K562 (cell line): ENCODE results near the gene ELP5. TPM values are rescaled to one million over a fixed set of nuclear protein-coding genes. Genes with fewer than 3 reads are reported as not detected.

Source experiments
- ARID1B ChIP-seq: fragments of 450-650 bp; IDR thresholded peaks from 2 replicates; pipeline ENCODE4 v1.6.1; 2016; ENCODE audit warnings: antibody characterized with exemption, mild to moderate bottlenecking, inconsistent platforms
- ASH1L ChIP-seq: fragments of 450-650 bp; IDR thresholded peaks from 2 replicates; pipeline ENCODE4 v1.6.1; 2018; ENCODE audit warnings: borderline replicate concordance, mild to moderate bottlenecking, low read depth; ENCODE audit not compliant: partially characterized antibody
- BHLHE40 ChIP-seq: IDR thresholded peaks from 2 replicates; pipeline ENCODE4 v1.6.1; 2011; ENCODE audit warnings: low read length, improper control_type of control experiment
- C11orf30 ChIP-seq: fragments of 450-650 bp; IDR thresholded peaks from 2 replicates; pipeline ENCODE4 v1.6.1; 2016; ENCODE audit warnings: low read depth, mild to moderate bottlenecking
- CBX1 ChIP-seq: sonication (generic); IDR thresholded peaks from 2 replicates; pipeline ENCODE4 v1.6.1; 2016; ENCODE audit warnings: antibody characterized with exemption, low read depth, mild to moderate bottlenecking
- CC2D1A ChIP-seq: fragments of 450-650 bp; IDR thresholded peaks from 2 replicates; pipeline ENCODE4 v1.6.1; 2017; ENCODE audit warnings: mild to moderate bottlenecking
- ELF2 ChIP-seq: fragments of 250-450 bp; sonication (Bioruptor Pico); IDR thresholded peaks from 2 replicates; pipeline ENCODE4 v1.5.0; 2021; ENCODE audit warnings: mild to moderate bottlenecking
- ETS2 ChIP-seq: IDR thresholded peaks from 2 replicates; pipeline ENCODE4 v1.6.1; 2016; ENCODE audit warnings: borderline replicate concordance, missing genetic modification characterization, mild to moderate bottlenecking, moderate library complexity, missing compliant biosample characterization; ENCODE audit not compliant: poor library complexity, severe bottlenecking
- ETV5 ChIP-seq: sonication (generic); formaldehyde crosslinking; IDR thresholded peaks from 2 replicates; pipeline ENCODE4 v1.4.0; 2020; ENCODE audit warnings: low read depth, mild to moderate bottlenecking, missing genetic modification reagents
- MCM3 ChIP-seq: fragments of 450-650 bp; IDR thresholded peaks from 2 replicates; pipeline ENCODE4 v1.6.1; 2016
- MYNN ChIP-seq, 2 experiments: sonication (generic); formaldehyde crosslinking in 1 of 2; IDR thresholded peaks; 2 replicates each; pipeline versions ENCODE4 v1.5.0 to v1.6.1; 2016 to 2020; ENCODE audit warnings: antibody characterized with exemption in 1 of 2, missing genetic modification reagents in 1 of 2
- NCOA4 ChIP-seq: fragments of 450-650 bp; IDR thresholded peaks from 2 replicates; pipeline ENCODE4 v1.6.1; 2018; ENCODE audit warnings: mild to moderate bottlenecking; ENCODE audit not compliant: partially characterized antibody
- NR3C1 ChIP-seq: sonication (generic); formaldehyde crosslinking; IDR thresholded peaks from 2 replicates; pipeline ENCODE4 v1.8.1; 2022; ENCODE audit warnings: missing genetic modification reagents
- RBM22 ChIP-seq: fragments of 200-400 bp; formaldehyde crosslinking; IDR thresholded peaks from 2 replicates; pipeline ENCODE4 v1.6.1; 2018; ENCODE audit warnings: low read length, low read depth; ENCODE audit not compliant: poor library complexity, severe bottlenecking
- SMAD1 ChIP-seq: fragments of 150-350 bp; IDR thresholded peaks from 2 replicates; pipeline ENCODE4 v1.6.1; 2014; ENCODE audit warnings: low read length, low read depth; ENCODE audit not compliant: partially characterized antibody
- TEAD2 ChIP-seq: fragments of 450-650 bp; IDR thresholded peaks from 2 replicates; pipeline ENCODE4 v1.6.1; 2016; ENCODE audit warnings: missing genetic modification characterization, control low read depth, missing compliant biosample characterization
- ZNF146 ChIP-seq: IDR thresholded peaks from one replicate; pipeline ENCODE4 v1.6.1; 2018; ENCODE audit warnings: missing compliant biosample characterization; ENCODE audit not compliant: unreplicated experiment
- ZNF23 ChIP-seq: fragments of 250-450 bp; sonication (Bioruptor Pico); IDR thresholded peaks from 2 replicates; pipeline ENCODE4 v1.4.0; 2020; ENCODE audit warnings: mild to moderate bottlenecking
- polyA plus RNA-seq, 8 experiments: library from polyadenylated mRNA; depleted of rRNA in 4 of 8; stranded (reverse) in 5 of 8; unstranded in 3 of 8; fragments of >200 nt; fragmentation: Nextera tagmentation in 2 of 8; fragmentation: Illumina TruSeq in 1 of 8; extraction: Ambion mirVana in 2 of 8; extraction: Trizol in 1 of 8; gene quantifications; 2 replicates each; pipeline versions ENCODE4 v1.2.1 to v1.2.3, GENCODE V29; 2011 to 2014; ENCODE audit warnings: inconsistent platforms in 1 of 8, missing spikeins in 1 of 8
- total RNA-seq, 7 experiments: library from RNA; depleted of rRNA in 6 of 7; stranded (reverse); fragments of >200 nt in 6 of 7; fragmentation: Illumina TruSeq in 2 of 7; extraction: Trizol in 2 of 7; gene quantifications; 2 replicates each; pipeline versions ENCODE4 v1.2.1 to v1.2.3, GENCODE V29; 2011 to 2021; ENCODE audit warnings: low replicate concordance in 1 of 7
- TF ChIP-seq, protein P1 (sequence below): sonication (generic); formaldehyde crosslinking; IDR thresholded peaks from 2 replicates; pipeline ENCODE4 v1.8.0; 2023; ENCODE audit warnings: missing genetic modification reagents, mild to moderate bottlenecking, borderline replicate concordance
- TF ChIP-seq, protein P2 (sequence below): fragments of 450-650 bp; formaldehyde crosslinking; IDR thresholded peaks from 2 replicates; pipeline ENCODE4 v1.4.0; 2022; ENCODE audit warnings: missing genetic modification characterization
- TF ChIP-seq, protein P3 (sequence below): sonication (generic); formaldehyde crosslinking; IDR thresholded peaks from 2 replicates; pipeline ENCODE4 v1.8.0; 2022; ENCODE audit warnings: mild to moderate bottlenecking, low read depth, missing genetic modification reagents

ELP5 gene
- total and polyA plus RNA-seq, 9 of the 15 experiments (the other 6 are each of a cell fraction or from before 2014, with no cell fraction given): 25.7 to 77.9 (median 52.9) TPM

DNA sequence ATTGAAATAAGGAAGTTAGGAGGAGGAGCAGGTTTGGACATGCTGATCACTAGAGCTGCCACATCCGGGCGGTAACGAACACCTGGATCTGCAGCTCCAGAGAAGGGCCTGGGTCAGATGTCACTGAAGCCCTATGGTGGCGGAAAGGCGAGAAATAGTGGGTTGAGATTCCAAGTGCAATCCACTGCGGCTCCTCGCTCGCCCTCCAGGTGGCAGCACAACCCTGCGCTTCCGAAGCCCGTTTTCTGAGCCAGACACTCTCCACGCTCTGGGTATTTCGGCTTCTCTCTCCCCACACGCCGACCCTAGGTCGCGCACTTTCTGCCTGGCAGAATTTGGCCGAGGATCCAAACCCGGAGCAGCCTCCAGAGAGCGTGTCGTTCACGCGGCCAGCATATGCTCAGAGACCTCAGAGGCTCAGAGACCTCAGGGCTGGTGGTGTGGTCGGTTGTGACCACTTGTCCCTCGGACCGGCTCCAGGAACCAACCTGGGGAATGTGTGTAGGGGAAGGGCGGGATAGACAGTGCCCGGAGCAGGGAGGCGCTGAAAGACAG, 28.6 kb downstream of the ELP5 start (continued):
- TF ChIP-seq MYNN (IDR thresholded peaks at IDR 0.05) (0 out of 2 replicates have a peak, but pooled peaks have one; percentile 50), MYNN (CRISPR knock-in tag; IDR thresholded peaks at IDR 0.05) (no peak), ARID1B (no peak; the same call in 1 of the 2 replicates), ZNF23 (CRISPR knock-in tag) (no peak), ZNF146 (CRISPR knock-in tag) (no peak), CBX1 (no peak), TEAD2 (no peak), ASH1L (no peak), NR3C1 (CRISPR knock-in tag) (0 out of 2 replicates have a peak, but pooled peaks have one; percentile 55), MCM3 (no peak), ETV5 (CRISPR knock-in tag) (0 out of 2 replicates have a peak, but pooled peaks have one; percentile 39), NCOA4 (no peak), ELF2 (no peak), CC2D1A (peak; percentile 68), BHLHE40 (0 out of 2 replicates have a peak, but pooled peaks have one; percentile 15), ETS2 (tag) (no peak), SMAD1 (no peak), RBM22 (no peak), C11orf30 (no peak)
- TF ChIP-seq, protein P1, sequence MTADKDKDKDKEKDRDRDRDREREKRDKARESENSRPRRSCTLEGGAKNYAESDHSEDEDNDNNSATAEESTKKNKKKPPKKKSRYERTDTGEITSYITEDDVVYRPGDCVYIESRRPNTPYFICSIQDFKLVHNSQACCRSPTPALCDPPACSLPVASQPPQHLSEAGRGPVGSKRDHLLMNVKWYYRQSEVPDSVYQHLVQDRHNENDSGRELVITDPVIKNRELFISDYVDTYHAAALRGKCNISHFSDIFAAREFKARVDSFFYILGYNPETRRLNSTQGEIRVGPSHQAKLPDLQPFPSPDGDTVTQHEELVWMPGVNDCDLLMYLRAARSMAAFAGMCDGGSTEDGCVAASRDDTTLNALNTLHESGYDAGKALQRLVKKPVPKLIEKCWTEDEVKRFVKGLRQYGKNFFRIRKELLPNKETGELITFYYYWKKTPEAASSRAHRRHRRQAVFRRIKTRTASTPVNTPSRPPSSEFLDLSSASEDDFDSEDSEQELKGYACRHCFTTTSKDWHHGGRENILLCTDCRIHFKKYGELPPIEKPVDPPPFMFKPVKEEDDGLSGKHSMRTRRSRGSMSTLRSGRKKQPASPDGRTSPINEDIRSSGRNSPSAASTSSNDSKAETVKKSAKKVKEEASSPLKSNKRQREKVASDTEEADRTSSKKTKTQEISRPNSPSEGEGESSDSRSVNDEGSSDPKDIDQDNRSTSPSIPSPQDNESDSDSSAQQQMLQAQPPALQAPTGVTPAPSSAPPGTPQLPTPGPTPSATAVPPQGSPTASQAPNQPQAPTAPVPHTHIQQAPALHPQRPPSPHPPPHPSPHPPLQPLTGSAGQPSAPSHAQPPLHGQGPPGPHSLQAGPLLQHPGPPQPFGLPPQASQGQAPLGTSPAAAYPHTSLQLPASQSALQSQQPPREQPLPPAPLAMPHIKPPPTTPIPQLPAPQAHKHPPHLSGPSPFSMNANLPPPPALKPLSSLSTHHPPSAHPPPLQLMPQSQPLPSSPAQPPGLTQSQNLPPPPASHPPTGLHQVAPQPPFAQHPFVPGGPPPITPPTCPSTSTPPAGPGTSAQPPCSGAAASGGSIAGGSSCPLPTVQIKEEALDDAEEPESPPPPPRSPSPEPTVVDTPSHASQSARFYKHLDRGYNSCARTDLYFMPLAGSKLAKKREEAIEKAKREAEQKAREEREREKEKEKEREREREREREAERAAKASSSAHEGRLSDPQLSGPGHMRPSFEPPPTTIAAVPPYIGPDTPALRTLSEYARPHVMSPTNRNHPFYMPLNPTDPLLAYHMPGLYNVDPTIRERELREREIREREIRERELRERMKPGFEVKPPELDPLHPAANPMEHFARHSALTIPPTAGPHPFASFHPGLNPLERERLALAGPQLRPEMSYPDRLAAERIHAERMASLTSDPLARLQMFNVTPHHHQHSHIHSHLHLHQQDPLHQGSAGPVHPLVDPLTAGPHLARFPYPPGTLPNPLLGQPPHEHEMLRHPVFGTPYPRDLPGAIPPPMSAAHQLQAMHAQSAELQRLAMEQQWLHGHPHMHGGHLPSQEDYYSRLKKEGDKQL (CRISPR knock-in tag): no peak
- TF ChIP-seq, protein P2, sequence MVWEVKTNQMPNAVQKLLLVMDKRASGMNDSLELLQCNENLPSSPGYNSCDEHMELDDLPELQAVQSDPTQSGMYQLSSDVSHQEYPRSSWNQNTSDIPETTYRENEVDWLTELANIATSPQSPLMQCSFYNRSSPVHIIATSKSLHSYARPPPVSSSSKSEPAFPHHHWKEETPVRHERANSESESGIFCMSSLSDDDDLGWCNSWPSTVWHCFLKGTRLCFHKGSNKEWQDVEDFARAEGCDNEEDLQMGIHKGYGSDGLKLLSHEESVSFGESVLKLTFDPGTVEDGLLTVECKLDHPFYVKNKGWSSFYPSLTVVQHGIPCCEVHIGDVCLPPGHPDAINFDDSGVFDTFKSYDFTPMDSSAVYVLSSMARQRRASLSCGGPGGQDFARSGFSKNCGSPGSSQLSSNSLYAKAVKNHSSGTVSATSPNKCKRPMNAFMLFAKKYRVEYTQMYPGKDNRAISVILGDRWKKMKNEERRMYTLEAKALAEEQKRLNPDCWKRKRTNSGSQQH (CRISPR knock-in tag): no peak
- TF ChIP-seq, protein P3, sequence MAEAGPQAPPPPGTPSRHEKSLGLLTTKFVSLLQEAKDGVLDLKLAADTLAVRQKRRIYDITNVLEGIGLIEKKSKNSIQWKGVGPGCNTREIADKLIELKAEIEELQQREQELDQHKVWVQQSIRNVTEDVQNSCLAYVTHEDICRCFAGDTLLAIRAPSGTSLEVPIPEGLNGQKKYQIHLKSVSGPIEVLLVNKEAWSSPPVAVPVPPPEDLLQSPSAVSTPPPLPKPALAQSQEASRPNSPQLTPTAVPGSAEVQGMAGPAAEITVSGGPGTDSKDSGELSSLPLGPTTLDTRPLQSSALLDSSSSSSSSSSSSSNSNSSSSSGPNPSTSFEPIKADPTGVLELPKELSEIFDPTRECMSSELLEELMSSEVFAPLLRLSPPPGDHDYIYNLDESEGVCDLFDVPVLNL (CRISPR knock-in tag): no peak
